ENCODE data around the gene CPSF4.

- TF ChIP-seq, protein P1, sequence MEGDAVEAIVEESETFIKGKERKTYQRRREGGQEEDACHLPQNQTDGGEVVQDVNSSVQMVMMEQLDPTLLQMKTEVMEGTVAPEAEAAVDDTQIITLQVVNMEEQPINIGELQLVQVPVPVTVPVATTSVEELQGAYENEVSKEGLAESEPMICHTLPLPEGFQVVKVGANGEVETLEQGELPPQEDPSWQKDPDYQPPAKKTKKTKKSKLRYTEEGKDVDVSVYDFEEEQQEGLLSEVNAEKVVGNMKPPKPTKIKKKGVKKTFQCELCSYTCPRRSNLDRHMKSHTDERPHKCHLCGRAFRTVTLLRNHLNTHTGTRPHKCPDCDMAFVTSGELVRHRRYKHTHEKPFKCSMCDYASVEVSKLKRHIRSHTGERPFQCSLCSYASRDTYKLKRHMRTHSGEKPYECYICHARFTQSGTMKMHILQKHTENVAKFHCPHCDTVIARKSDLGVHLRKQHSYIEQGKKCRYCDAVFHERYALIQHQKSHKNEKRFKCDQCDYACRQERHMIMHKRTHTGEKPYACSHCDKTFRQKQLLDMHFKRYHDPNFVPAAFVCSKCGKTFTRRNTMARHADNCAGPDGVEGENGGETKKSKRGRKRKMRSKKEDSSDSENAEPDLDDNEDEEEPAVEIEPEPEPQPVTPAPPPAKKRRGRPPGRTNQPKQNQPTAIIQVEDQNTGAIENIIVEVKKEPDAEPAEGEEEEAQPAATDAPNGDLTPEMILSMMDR (IDR thresholded peaks at IDR 0.05 in 4 of 5, conservative IDR thresholded peaks at IDR 0.05 in 1 of 5) = no peak
- TF ChIP-seq POLR2A (IDR thresholded peaks at IDR 0.05) = no peak
Observed at GRCh38 chr7:99452541-99452940, 13.8 kb downstream of the CPSF4 start.

All from gastrocnemius medialis (tissue), 4 donors.